Memory B cell (primary cell): ENCODE results near the gene HIGD2A.

Experiments used
- ATAC-seq: fragments of 150-1000 bp; cut with Tn5 transposase; 2 replicates; pipeline ENCODE4 v1.10.0; 2021; ENCODE audit warnings: low read depth, mild to moderate bottlenecking, moderate library complexity
- DNase-seq, 2 donors: peaks; one replicate each; pipeline ENCODE4 v3.0.0; 2022; ENCODE audit warnings: low spot score in 2 of 2
- H3K27ac Mint-ChIP-seq: one replicate; pipeline ENCODE4 v1.8.0; 2022; ENCODE audit warnings: mild to moderate bottlenecking, moderate library complexity, mixed read lengths
- H3K27me3 Mint-ChIP-seq: one replicate; pipeline ENCODE4 v1.8.0; 2022; ENCODE audit warnings: mixed read lengths
- H3K36me3 Mint-ChIP-seq: one replicate; pipeline ENCODE4 v1.8.0; 2022; ENCODE audit warnings: mild to moderate bottlenecking, mixed read lengths
- H3K4me1 Mint-ChIP-seq: one replicate; pipeline ENCODE4 v1.8.0; 2022; ENCODE audit warnings: mixed read lengths
- H3K4me3 Mint-ChIP-seq: one replicate; pipeline ENCODE4 v1.8.0; 2022; ENCODE audit warnings: mild to moderate bottlenecking, moderate library complexity, mixed read lengths
- H3K9me3 Mint-ChIP-seq: one replicate; pipeline ENCODE4 v1.8.0; 2022; ENCODE audit warnings: mixed read lengths

The HIGD2A gene

GRCh38 chr5:176426876-176427275, 38.3 kb downstream of the HIGD2A start:
- H3K36me3 Mint-ChIP-seq, result no peaks in the 10 kb centered on the region
- H3K4me3 Mint-ChIP-seq, result no peak overlapping the region
- ATAC-seq (no peak), DNase-seq (no peak)
- H3K27me3 Mint-ChIP-seq, result peaks cover 4% of the 10 kb centered on the region
- no peak overlapping the region for H3K27ac Mint-ChIP-seq
- H3K9me3 Mint-ChIP-seq, result no peaks in the 10 kb centered on the region
- H3K4me1 Mint-ChIP-seq, result no peaks in the 10 kb centered on the region

DNA sequence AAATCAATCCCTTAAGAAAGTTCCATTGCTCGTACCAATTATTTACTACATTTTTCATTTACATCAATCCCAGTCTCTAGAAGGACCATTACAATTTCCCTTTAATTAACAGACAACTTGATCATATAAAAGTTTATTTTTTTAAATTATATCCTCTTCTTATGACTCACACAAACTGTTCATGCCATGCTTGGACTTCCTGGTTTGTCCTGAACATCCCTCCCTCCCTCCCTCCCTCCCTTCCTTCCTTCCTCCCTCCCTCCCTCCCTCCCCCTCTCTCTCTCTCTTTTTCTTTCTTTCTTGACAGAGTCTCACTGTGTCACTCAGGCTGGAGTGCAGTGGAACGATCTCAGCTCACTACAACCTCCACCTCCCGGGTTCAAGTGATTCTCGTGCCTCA, 39.4 kb downstream of the HIGD2A start:
- Mint-ChIP-seq H3K27ac (no peak overlapping the region), H3K9me3 (no peaks in the 10 kb centered on the region), H3K4me1 (no peaks in the 10 kb centered on the region), H3K36me3 (no peaks in the 10 kb centered on the region), H3K27me3 (peaks cover 7% of the 10 kb centered on the region), H3K4me3 (no peak overlapping the region)
- ATAC-seq (no peak), DNase-seq (no peak)

DNA sequence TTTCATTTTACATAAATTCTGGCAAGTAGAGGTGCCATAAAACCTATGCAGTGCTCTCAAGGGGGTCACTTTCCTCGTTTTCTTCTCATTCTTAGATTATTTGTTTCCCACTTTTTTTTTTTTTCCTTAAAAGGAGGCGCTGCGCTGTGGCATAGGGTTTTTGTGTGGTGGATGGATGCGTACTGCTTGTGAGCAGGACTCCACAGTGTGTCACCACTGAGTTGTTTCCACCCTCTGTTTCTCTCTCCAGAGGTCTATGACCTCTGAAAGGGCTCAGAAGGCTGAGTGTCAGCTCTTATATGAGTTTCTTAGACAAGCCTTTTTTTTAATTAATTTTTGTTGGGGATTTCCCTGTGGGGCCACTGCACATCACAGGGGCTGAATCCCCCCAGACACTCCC, 41.4 kb downstream of the HIGD2A start:
- H3K4me1 Mint-ChIP-seq, result no peaks in the 10 kb centered on the region
- DNase-seq, result no peak
- H3K27ac Mint-ChIP-seq, result no peak overlapping the region
- H3K4me3 Mint-ChIP-seq, result no peak overlapping the region
- H3K9me3 Mint-ChIP-seq, result no peaks in the 10 kb centered on the region
- H3K36me3 Mint-ChIP-seq, result no peaks in the 10 kb centered on the region
- H3K27me3 Mint-ChIP-seq, result peaks cover 8% of the 10 kb centered on the region
- ATAC-seq, result no peak

DNA sequence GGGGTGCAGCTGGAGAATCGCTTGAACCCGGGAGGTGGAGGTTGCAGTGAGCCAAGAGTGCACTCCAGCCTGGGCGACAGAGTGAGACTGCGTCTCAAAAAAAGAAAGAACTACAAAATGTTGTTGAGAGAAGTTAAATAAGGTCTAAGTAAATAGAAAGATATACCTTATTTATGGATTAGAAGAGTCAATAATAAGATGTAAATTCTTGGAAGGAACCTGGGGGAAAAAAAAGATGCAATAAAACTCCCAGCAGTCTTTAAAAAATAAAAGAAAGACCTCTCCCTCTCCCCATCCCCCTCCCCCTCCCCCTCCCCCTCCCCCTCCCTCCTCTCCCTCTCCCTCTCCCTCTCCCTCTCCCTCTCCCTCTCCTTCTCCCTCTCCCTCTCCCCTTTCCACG, 44.2 kb downstream of the HIGD2A start:
- Mint-ChIP-seq H3K9me3 (no peaks in the 10 kb centered on the region), H3K36me3 (no peaks in the 10 kb centered on the region), H3K27me3 (peaks cover 8% of the 10 kb centered on the region), H3K27ac (no peak overlapping the region), H3K4me3 (no peak overlapping the region), H3K4me1 (peaks cover 9% of the 10 kb centered on the region)
- ATAC-seq, result no peak
- DNase-seq, result no peak

DNA sequence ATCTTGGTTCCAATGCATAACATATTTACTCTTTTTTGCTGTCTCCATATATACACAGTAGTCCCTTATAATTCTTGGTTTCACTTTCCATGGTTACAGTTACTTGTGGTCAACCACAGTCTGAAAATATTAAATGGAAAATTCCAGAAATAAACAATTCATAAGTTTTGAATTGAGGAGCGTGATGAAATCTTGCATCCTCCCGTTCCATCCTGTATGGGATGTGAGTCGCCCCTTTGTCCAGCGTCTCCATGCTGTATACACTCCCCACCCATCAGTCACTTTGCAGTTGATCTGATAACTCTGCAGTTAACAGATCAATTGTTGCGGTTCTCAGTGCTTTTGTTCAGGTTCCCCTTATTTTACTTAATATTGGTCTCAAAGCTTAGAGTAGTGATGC, 48.1 kb downstream of the HIGD2A start:
- Mint-ChIP-seq H3K36me3 (no peaks in the 10 kb centered on the region), H3K9me3 (no peaks in the 10 kb centered on the region), H3K27me3 (peaks cover 11% of the 10 kb centered on the region), H3K27ac (no peak overlapping the region), H3K4me1 (peaks cover 9% of the 10 kb centered on the region), H3K4me3 (peak overlapping the region; percentile 60)
- DNase-seq (no peak), ATAC-seq (peak; percentile 50)

DNA sequence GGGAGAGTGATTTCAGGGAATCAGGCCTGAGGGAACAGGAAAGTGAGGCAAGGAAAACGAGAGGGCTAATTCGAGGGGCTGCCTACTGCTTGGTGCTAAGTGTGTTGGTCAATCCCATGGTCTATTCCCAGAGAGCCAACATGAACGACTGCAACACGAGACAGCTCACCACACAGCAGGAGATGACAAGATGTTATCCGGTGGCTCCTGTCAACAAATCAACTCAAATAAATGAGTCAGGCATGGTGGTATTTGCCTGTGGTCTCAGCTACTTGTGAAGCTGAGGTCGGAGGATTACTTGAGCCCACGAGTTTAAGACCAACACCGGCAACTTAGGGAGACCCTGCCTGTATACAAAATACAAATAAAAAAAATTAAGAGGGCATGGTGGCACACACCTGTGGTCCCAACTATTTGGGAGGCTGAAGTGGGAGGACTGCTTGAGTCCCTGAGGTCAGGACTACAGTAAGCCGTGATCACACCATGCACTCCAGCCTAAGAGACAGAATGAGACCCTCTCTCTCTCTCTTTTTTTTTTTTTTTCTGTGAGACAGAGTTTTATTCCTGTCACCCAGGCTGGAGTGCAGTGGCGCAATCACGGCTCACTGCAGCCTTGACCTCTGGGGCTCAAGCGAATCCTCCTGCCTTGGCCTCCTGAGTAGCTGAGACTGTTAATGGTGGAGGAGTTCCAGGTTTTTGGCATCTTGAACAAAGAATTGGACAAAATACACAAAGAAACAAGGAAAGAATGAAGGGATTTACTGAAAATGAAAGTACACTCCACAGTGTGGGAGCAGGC, 50.6 kb downstream of the HIGD2A start:
- Mint-ChIP-seq H3K27ac (no peak overlapping the region), H3K4me1 (peaks cover 9% of the 10 kb centered on the region), H3K36me3 (no peaks in the 10 kb centered on the region), H3K9me3 (no peaks in the 10 kb centered on the region), H3K27me3 (peaks cover 13% of the 10 kb centered on the region), H3K4me3 (no peak overlapping the region)
- DNase-seq, result no peak
- no peak for ATAC-seq
